ENCODE results near the gene DOCK11. TPM values are rescaled to one million over a fixed set of nuclear protein-coding genes. Genes with fewer than 3 reads are reported as not detected.
A peak's percentile ranks its signal among the peaks of the same experiment; 100 is the strongest.

Gene DOCK11
- total and polyA plus RNA-seq, 2 experiments from 2014 or later, result 7.6 to 8.3 TPM

- H2AFZ ChIP-seq, result peak within 1 kb of the TSS; percentile 55
- peaks cover 10% of the 10 kb centered on the region for H3K4me1 ChIP-seq (ENCODE audit: insufficient read depth)
- peak within 1 kb of the TSS; percentile 61 for H3K4me3 ChIP-seq
- no peaks in the 10 kb centered on the region for H3K9me3 ChIP-seq (ENCODE audit: low read depth)
- H3K79me2 ChIP-seq, result no peaks in the 10 kb centered on the region
- peak within 1 kb of the TSS; percentile 96 for H3K27ac ChIP-seq
- no peaks in the 10 kb centered on the region for H3K27me3 ChIP-seq
- no peak for TF ChIP-seq EZH2phosphoT487 (IDR thresholded peaks at IDR 0.05; ENCODE audit: low read depth, severe bottlenecking, unreplicated experiment)
- no peak for TF ChIP-seq EZH2 (IDR thresholded peaks at IDR 0.05; ENCODE audit: borderline replicate concordance)
- TF ChIP-seq CTCF (IDR thresholded peaks at IDR 0.05; ENCODE audit: poor library complexity), result no peak
- no peaks in the 10 kb centered on the region for H3K9me2 ChIP-seq (replicated peaks; ENCODE audit: insufficient read depth)
- H3K36me3 ChIP-seq (replicated peaks; ENCODE audit: insufficient read depth, low read depth), result no peaks in the 10 kb centered on the region
- H4K20me1 ChIP-seq (ENCODE audit: insufficient read depth, poor library complexity, severe bottlenecking), result no peaks in the 10 kb centered on the region
- DNase-seq (ENCODE audit: low spot score), result peak; percentile 93
- 52% methylated on average over 26 of the region's 56 CpGs for WGBS (ENCODE audit: low lambda C conversion rate, missing lambda C conversion rate)
- H3K4me2 ChIP-seq, result peak within 1 kb of the TSS; percentile 85
These were observed 231.5 kb downstream of the DOCK11 start, which contains the start of gene IL13RA1 for GRCh38 chrX:118726887-118727685. Gene IL13RA1, plus strand, starts transcription at chrX:118727606. Its CDS starts 33 bp downstream, at chrX:118727639.

- Histone ChIP-seq H3K36me3 (replicated peaks; ENCODE audit: insufficient read depth, low read depth) (no peaks in the 10 kb centered on the region), H2AFZ (peak overlapping the region; percentile 55), H3K4me1 (ENCODE audit: insufficient read depth) (peaks cover 10% of the 10 kb centered on the region), H3K9me3 (ENCODE audit: low read depth) (no peaks in the 10 kb centered on the region), H3K27me3 (no peaks in the 10 kb centered on the region), H3K79me2 (peaks cover under 1% of the 10 kb centered on the region), H3K27ac (peak overlapping the region; percentile 96), H3K4me2 (peak overlapping the region; percentile 85), H3K9me2 (replicated peaks; ENCODE audit: insufficient read depth) (no peaks in the 10 kb centered on the region), H3K4me3 (peak overlapping the region; percentile 61), H4K20me1 (ENCODE audit: insufficient read depth, poor library complexity, severe bottlenecking) (no peaks in the 10 kb centered on the region)
- 54% methylated on average over 33 of the region's 73 CpGs for WGBS (ENCODE audit: low lambda C conversion rate, missing lambda C conversion rate)
- TF ChIP-seq EZH2 (IDR thresholded peaks at IDR 0.05; ENCODE audit: borderline replicate concordance), result no peak
- TF ChIP-seq CTCF (IDR thresholded peaks at IDR 0.05; ENCODE audit: poor library complexity), result no peak
- TF ChIP-seq EZH2phosphoT487 (IDR thresholded peaks at IDR 0.05; ENCODE audit: low read depth, severe bottlenecking, unreplicated experiment), result no peak
- peak; percentile 64 for DNase-seq (ENCODE audit: low spot score)
These were observed 232.2 kb downstream of the DOCK11 start for GRCh38 chrX:118727686-118728339.

GRCh38 chrX:118729042-118729652 is 233.5 kb downstream of the DOCK11 start:
- peaks cover 11% of the 10 kb centered on the region for H3K79me2 ChIP-seq
- H3K4me2 ChIP-seq, result peak overlapping the region; percentile 85
- H3K27ac ChIP-seq, result peak overlapping the region; percentile 96
- no peak overlapping the region for H3K4me3 ChIP-seq
- DNase-seq (ENCODE audit: low spot score), result no peak
- no peaks in the 10 kb centered on the region for H3K36me3 ChIP-seq (replicated peaks; ENCODE audit: insufficient read depth, low read depth)
- H3K9me3 ChIP-seq (ENCODE audit: low read depth), result no peaks in the 10 kb centered on the region
- peaks cover 10% of the 10 kb centered on the region for H3K4me1 ChIP-seq (ENCODE audit: insufficient read depth)
- TF ChIP-seq EZH2phosphoT487 (IDR thresholded peaks at IDR 0.05; ENCODE audit: low read depth, severe bottlenecking, unreplicated experiment), result no peak
- no peak for TF ChIP-seq CTCF (IDR thresholded peaks at IDR 0.05; ENCODE audit: poor library complexity)
- no peak for TF ChIP-seq EZH2 (IDR thresholded peaks at IDR 0.05; ENCODE audit: borderline replicate concordance)
- no peaks in the 10 kb centered on the region for H3K9me2 ChIP-seq (replicated peaks; ENCODE audit: insufficient read depth)
- no peaks in the 10 kb centered on the region for H3K27me3 ChIP-seq
- 82% methylated on average over 3 of the region's 3 CpGs for WGBS (ENCODE audit: low lambda C conversion rate, missing lambda C conversion rate)
- no peaks in the 10 kb centered on the region for H4K20me1 ChIP-seq (ENCODE audit: insufficient read depth, poor library complexity, severe bottlenecking)
- H2AFZ ChIP-seq, result no peak overlapping the region

Data from hepatocyte (in vitro differentiated cells).